GM12873 (cell line): Measurements from ENCODE around the gene FBP1.
A peak's percentile ranks its signal among the peaks of the same experiment; 100 is the strongest.

Source experiments
- CTCF ChIP-seq: IDR thresholded peaks from 2 replicates; pipeline ENCODE4 v1.5.1; 2012; ENCODE audit warnings: low read depth, mild to moderate bottlenecking, moderate library complexity, low read length, control low read depth; ENCODE audit not compliant: insufficient read depth; ENCODE audit errors: missing control alignments

The FBP1 gene

DNA sequence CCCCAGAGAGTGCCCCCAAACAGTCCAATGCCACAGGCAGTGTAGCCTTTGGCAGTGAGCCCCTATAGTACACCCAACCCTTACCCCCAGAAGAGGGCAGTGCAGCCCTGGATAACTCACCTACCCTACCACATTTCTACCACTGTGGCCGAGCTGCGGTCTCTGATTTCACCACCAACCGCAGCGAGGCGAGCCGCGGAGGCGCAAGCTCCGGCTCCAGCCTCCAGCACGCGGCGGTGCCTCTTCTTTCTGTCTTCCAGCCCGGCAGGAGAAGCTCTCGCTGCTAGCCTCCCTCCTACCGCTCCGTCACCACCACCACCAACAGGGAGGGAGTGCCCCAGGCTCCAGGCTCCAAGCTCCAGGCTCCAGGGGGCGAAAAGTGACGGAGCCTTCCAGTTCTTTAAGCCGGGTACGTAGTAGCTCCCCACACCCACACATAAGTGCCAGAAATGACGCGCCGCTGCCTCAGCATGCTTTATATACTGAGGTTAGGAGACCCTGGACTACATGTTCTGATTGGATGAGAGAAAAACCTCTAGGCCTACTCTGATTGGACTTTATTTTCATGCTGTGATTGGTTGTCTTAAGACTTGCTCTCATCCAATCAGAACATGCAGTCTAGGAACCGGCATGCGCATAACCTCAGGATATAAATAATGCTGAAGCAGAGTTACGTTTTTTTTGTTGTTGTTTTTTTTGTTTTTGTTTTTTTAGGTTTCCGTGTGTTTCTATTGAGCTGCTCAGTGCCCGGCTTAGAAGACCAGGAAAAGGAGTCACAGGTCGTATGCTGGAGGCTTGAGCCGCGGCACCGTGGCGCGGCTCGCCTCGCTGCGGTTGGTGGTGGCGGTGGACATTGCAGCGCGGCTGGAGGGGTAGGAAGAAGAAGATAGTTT, 84.6 kb downstream of the FBP1 start, which contains the start of gene PCAT7:
TSS of gene PCAT7 (plus strand) at position 645 of the 893 bp plus-strand sequence.
- peak; percentile 59 for TF ChIP-seq CTCF

DNA sequence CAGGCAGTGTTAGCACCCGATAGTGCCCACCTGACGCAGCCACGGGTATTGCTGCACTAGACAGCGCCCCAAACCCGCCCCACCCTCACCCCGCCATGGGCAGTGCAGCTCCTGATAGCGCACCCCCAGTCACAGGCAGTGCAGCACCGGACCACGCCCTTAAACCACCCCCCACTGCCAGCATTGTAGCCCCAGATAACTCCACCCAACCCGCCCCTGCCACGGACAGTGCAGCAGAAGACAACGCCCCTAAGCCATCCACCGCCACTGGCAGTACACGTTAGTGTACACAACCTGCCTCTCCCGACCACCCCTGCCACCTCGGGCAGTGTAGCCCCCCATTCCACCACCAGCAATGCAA, 85.3 kb downstream of the FBP1 start:
- no peak for TF ChIP-seq CTCF
